Lower leg skin (tissue), 4 donors: ENCODE data around the gene MTARC2. TPM values are rescaled to one million over a fixed set of nuclear protein-coding genes. Genes with fewer than 3 reads are reported as not detected.

Source experiments
- DNase-seq, 2 donors: peaks; one replicate each; pipeline ENCODE4 v3.0.0-alpha.2; 2019; ENCODE audit warnings: low spot score in 2 of 2
- H3K4me3 ChIP-seq: fragments of 200-600 bp; sonication (generic); 2 replicates; pipeline ENCODE4 v1.5.1; 2017; ENCODE audit warnings: mild to moderate bottlenecking, low read depth; ENCODE audit not compliant: poor library complexity, severe bottlenecking
- POLR2A ChIP-seq, 2 donors: fragments of 450-650 bp; IDR thresholded peaks; one replicate each; pipeline ENCODE4 v1.6.1; 2016 to 2017; ENCODE audit warnings: antibody characterized with exemption in 2 of 2, mild to moderate bottlenecking in 1 of 2, moderate library complexity in 1 of 2
- whole genome bisulfite sequencing, 2 donors: methylation state at CpG; one replicate each; pipeline ENCODE4 v1.1.5; 2018; 5-methylcytosine and 5-hydroxymethylcytosine counted together
- intact Hi-C: fragments of 100-400 bp; cut with DNase I; formaldehyde crosslinking; loops from one replicate; pipeline ENCODE4 v1.15.0; 2023; ENCODE audit warnings: low total_unique reads
- total RNA-seq, 4 donors: library from RNA; depleted of rRNA; stranded (reverse); fragments of >200 nt; gene quantifications; one replicate each; pipeline ENCODE4 v1.1.0, GENCODE V29; 2016
- TF ChIP-seq, protein P1 (sequence below), 3 donors: fragments of 450-650 bp; IDR thresholded peaks; one replicate each; pipeline ENCODE4 v1.5.1; 2016; ENCODE audit warnings: antibody characterized with exemption in 3 of 3, mild to moderate bottlenecking in 3 of 3, moderate library complexity in 2 of 3

Gene MTARC2
- total RNA-seq, 4 donors from 2014 or later, result 4.3 to 8.6 (median 5.6) TPM

DNA sequence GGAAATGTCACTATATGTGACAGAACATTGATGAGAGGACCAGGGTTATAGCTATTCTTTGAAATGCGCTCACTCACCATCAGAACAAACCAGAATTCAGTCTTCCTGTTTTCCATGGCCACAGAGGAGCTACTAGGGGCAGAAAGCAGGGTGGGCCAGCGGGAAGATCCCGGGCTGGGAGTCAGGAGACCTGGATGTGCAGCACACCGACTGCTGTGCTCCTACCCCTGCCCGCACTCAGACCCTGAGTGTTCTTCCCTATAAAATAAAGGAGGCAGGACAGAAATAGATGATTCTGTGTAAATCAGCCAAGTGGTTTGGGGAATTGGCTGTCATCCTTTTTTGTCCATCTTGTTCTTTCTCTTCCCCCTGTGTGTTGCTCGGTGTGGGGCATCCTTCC is 59.6 kb downstream of the MTARC2 start:
- H3K4me3 ChIP-seq, result no peak overlapping the region
- intact Hi-C loops, result no loop called here
- TF ChIP-seq POLR2A (IDR thresholded peaks at IDR 0.05), result no peak
- TF ChIP-seq, protein P1, sequence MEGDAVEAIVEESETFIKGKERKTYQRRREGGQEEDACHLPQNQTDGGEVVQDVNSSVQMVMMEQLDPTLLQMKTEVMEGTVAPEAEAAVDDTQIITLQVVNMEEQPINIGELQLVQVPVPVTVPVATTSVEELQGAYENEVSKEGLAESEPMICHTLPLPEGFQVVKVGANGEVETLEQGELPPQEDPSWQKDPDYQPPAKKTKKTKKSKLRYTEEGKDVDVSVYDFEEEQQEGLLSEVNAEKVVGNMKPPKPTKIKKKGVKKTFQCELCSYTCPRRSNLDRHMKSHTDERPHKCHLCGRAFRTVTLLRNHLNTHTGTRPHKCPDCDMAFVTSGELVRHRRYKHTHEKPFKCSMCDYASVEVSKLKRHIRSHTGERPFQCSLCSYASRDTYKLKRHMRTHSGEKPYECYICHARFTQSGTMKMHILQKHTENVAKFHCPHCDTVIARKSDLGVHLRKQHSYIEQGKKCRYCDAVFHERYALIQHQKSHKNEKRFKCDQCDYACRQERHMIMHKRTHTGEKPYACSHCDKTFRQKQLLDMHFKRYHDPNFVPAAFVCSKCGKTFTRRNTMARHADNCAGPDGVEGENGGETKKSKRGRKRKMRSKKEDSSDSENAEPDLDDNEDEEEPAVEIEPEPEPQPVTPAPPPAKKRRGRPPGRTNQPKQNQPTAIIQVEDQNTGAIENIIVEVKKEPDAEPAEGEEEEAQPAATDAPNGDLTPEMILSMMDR (IDR thresholded peaks at IDR 0.05), result no peak
- peak in 1 of 2 donors; percentile 62 for DNase-seq
- 72 to 81% methylated on average over 6 of the region's 6 CpGs for WGBS, 2 donors

DNA sequence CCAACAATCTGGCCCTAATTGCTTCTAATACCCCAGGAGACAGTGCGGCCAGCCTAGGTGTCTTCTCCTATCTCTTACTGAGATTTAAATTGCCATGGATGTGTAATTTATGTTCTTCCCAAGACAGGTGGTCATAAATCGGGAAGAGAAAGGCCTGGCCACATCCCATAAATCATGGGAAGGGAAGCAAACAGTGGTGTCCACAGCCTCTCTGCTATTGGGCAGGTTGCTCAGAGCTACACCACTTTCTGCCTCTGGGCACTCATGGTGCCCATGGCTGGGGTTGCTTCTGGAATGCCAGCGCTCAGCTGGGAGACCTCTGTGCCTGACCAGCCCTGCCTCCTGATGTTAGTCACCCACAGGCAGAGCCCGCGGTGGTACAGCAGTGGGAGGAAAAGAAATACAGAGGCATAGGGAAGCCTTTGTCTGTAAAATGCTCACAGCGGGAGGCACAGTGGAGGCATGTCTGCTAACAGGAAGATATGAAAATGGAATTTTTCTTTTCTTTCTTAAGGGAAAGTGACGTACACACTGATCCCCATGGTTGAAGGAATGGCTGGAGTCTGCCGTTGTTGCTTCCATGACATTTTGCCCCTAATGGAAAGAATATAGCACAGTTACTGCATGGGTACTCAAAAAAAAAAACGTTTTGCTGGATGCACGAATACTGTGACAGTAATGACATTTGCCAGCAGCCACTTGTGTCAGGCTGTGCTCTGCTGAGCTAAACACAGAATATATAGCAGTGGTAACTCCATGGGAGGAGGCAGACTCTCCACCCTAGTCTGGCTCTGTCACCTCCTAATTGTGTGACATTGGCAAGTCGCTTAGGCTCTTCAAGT is 60.4 kb downstream of the MTARC2 start:
- intact Hi-C loops, result no loop called here
- 65 to 66% methylated on average over 11 of the region's 11 CpGs for WGBS, 2 donors
- peak in 1 of 2 donors; percentile 53 for DNase-seq
- no peak for TF ChIP-seq POLR2A (IDR thresholded peaks at IDR 0.05)
- TF ChIP-seq, protein P1 (IDR thresholded peaks at IDR 0.05), result no peak
- no peak overlapping the region for H3K4me3 ChIP-seq

DNA sequence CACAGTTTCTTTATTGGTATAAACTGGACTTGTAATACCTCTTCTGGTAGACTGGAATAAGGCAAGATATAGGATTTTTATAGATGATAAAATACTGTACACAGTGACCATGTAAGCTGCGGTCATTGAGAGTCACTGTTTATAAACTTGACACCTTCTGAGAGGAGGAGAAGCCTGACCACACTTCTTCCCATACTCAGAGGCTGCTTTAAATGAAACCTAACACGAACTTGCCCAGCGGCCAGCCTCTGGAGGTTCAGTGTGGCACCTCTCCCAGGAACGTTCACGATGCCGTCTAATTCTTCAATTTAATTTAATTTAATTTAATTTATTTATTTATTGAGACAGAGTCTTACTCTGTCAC is 61.0 kb downstream of the MTARC2 start:
- 90 to 92% methylated on average over 6 of the region's 6 CpGs for WGBS, 2 donors
- intact Hi-C loops, result no loop called here
- peak in 1 of 2 donors; percentile 4 for DNase-seq
- TF ChIP-seq POLR2A (IDR thresholded peaks at IDR 0.05), result no peak
- TF ChIP-seq, protein P1 (IDR thresholded peaks at IDR 0.05), result no peak
- no peak overlapping the region for H3K4me3 ChIP-seq

- DNase-seq, result peak in 1 of 2 donors; percentile 70
- intact Hi-C loops, result no loop called here
- no peak overlapping the region for H3K4me3 ChIP-seq
- WGBS, 2 donors, result 82 to 83% methylated on average over 8 of the region's 8 CpGs
- TF ChIP-seq, protein P1 (IDR thresholded peaks at IDR 0.05), result no peak
- TF ChIP-seq POLR2A (IDR thresholded peaks at IDR 0.05), result no peak
Measured at GRCh38 chr1:220809704-220810103, 61.6 kb downstream of the MTARC2 start.

DNA sequence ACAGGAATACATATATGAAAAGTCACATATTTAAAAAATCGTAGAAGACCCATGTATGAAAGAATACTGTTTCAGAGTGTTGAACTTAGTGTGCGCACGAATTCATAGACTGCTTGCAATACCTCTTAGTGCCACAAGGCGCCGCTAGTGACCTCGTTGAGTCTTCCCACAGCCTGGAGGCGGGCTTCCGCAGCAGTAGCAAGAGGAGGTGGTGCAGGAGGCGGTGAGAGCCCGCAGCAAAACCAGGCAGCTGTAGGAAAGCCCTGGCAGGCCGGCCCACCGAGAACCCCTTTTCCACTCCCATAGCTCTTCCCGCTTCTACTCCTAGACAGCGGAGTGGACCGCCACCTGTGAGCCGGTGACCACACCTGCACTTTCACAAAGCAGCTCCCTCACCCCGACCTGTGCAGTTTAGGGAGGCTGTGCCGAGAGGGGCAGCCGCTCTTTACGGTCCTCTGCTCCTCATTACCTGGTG is 62.1 kb downstream of the MTARC2 start:
- no peak overlapping the region for H3K4me3 ChIP-seq
- no peak for TF ChIP-seq POLR2A (IDR thresholded peaks at IDR 0.05)
- TF ChIP-seq, protein P1 (IDR thresholded peaks at IDR 0.05), result peak in 1 of 3 donors; percentile 93
- intact Hi-C loops, result no loop called here
- DNase-seq, result peak; percentile 71 to 95
- WGBS, 2 donors, result 15 to 21% methylated on average over 20 of the region's 20 CpGs
